H54 (cell line): ENCODE data around the gene CMIP.
A peak's percentile ranks its signal among the peaks of the same experiment; 100 is the strongest.
"Not testable (repeated sequence)": the region's sequence is repeated elsewhere in the genome, so short reads cannot be mapped to it uniquely, and the experiment has no call there.

Source experiments
- DNase-seq: peaks from one replicate; pipeline ENCODE4 v3.0.0; 2011; ENCODE audit warnings: low spot score, mixed read lengths; ENCODE audit not compliant: insufficient read length
- FAIRE-seq: peaks from 3 replicates; lab custom pipeline; 2011; peaks lifted over from hg19 to GRCh38; lab: Jason Lieb, UNC
- POLR2A ChIP-seq: IDR thresholded peaks from 2 replicates; pipeline ENCODE4 v1.6.1; 2011; ENCODE audit warnings: low read depth, mild to moderate bottlenecking, low read length

The CMIP gene

GRCh38 chr16:81515281-81515680, 70.7 kb downstream of the CMIP start:
- no peak for FAIRE-seq
- no peak for TF ChIP-seq POLR2A
- DNase-seq = no peak

- DNase-seq (no peak), FAIRE-seq (no peak)
- TF ChIP-seq POLR2A = no peak
These were observed 71.1 kb downstream of the CMIP start for GRCh38 chr16:81515721-81516120.

- TF ChIP-seq POLR2A = no peak
- DNase-seq (no peak), FAIRE-seq (no peak)
These were observed 72.0 kb downstream of the CMIP start for GRCh38 chr16:81516478-81517149.

GRCh38 chr16:81517150-81517499, 72.5 kb downstream of the CMIP start:
- no peak for TF ChIP-seq POLR2A
- no peak for DNase-seq
- FAIRE-seq = no peak

- DNase-seq (peak; percentile 63), FAIRE-seq (no peak)
- no peak for TF ChIP-seq POLR2A
These were observed 73.2 kb downstream of the CMIP start for GRCh38 chr16:81517629-81518438.

GRCh38 chr16:81518439-81518757, 73.8 kb downstream of the CMIP start:
- no peak for DNase-seq
- FAIRE-seq = no peak
- TF ChIP-seq POLR2A = no peak

- no peak for TF ChIP-seq POLR2A
- DNase-seq (no peak), FAIRE-seq (no peak)
These were observed 74.9 kb downstream of the CMIP start for GRCh38 chr16:81519301-81520150.

- DNase-seq (no peak), FAIRE-seq (no peak)
- TF ChIP-seq POLR2A = no peak
These were observed 75.5 kb downstream of the CMIP start for GRCh38 chr16:81520151-81520470.

GRCh38 chr16:81520560-81521135, 76.0 kb downstream of the CMIP start:
- no peak for FAIRE-seq
- no peak for TF ChIP-seq POLR2A
- no peak for DNase-seq

- DNase-seq (no peak), FAIRE-seq (no peak)
These were observed 76.6 kb downstream of the CMIP start for GRCh38 chr16:81521141-81521626.

GRCh38 chr16:81522108-81522701, 77.6 kb downstream of the CMIP start:
- DNase-seq = no peak
- TF ChIP-seq POLR2A = no peak
- FAIRE-seq = no peak

More at GRCh38 chr16:81521141-81521626, 76.6 kb downstream of the CMIP start:
- TF ChIP-seq POLR2A = no peak

GRCh38 chr16:81522851-81523250, 78.2 kb downstream of the CMIP start:
- not testable (repeated sequence) for DNase-seq, FAIRE-seq

GRCh38 chr16:81523387-81524115, 78.9 kb downstream of the CMIP start:
- DNase-seq = peak; percentile 85
- TF ChIP-seq POLR2A = no peak
- peak; percentile 36 for FAIRE-seq
